Esophagus muscularis mucosa (tissue), 4 donors: Measurements from ENCODE around the gene CTSF. TPM values are rescaled to one million over a fixed set of nuclear protein-coding genes. Genes with fewer than 3 reads are reported as not detected.

Experiments used
- DNase-seq: peaks from one replicate; pipeline ENCODE4 v3.0.0-alpha.2; 2017; ENCODE audit errors: extremely low spot score
- H3K27ac ChIP-seq, 4 donors: fragments of 200-600 bp; sonication (generic); replicated peaks in 1 of 4; 1 replicate in 3 of 4; 2 replicates in 1 of 4; pipeline ENCODE4 v1.5.1; 2016 to 2019; ENCODE audit warnings: mild to moderate bottlenecking in 1 of 4
- H3K27me3 ChIP-seq, 4 donors: fragments of 200-600 bp; sonication (generic); one replicate each; pipeline versions ENCODE4 v1.5.1 to v1.6.0; 2016 to 2019
- H3K36me3 ChIP-seq, 4 donors: fragments of 200-600 bp; sonication (generic); one replicate each; pipeline ENCODE4 v1.5.1; 2016 to 2019
- H3K4me1 ChIP-seq, 4 donors: fragments of 200-600 bp; sonication (generic); one replicate each; pipeline ENCODE4 v1.5.1; 2016 to 2019
- H3K4me3 ChIP-seq, 4 donors: fragments of 200-600 bp; sonication (generic); 1 replicate in 2 of 4; 2 replicates in 2 of 4; pipeline ENCODE4 v1.5.1; 2016 to 2019; ENCODE audit warnings: mild to moderate bottlenecking in 4 of 4, moderate library complexity in 1 of 4
- H3K9me3 ChIP-seq, 4 donors: fragments of 200-600 bp; sonication (generic); 1 replicate in 3 of 4; 2 replicates in 1 of 4; pipeline ENCODE4 v1.5.1; 2016 to 2019
- CTCF ChIP-seq, 3 experiments: fragments of 200-600 bp in 2 of 3; fragments of 450-650 bp in 1 of 3; sonication (generic) in 2 of 3; IDR thresholded peaks; one replicate each; pipeline ENCODE4 v1.5.1; 2017 to 2019; ENCODE audit warnings: antibody characterized with exemption in 3 of 3, mild to moderate bottlenecking in 2 of 3, moderate library complexity in 1 of 3
- EP300 ChIP-seq: sonication (generic); formaldehyde crosslinking; IDR thresholded peaks from one replicate; pipeline ENCODE4 v1.6.1; 2017; ENCODE audit warnings: antibody characterized with exemption
- POLR2A ChIP-seq: fragments of 450-650 bp; IDR thresholded peaks from one replicate; pipeline ENCODE4 v1.6.1; 2017; ENCODE audit warnings: antibody characterized with exemption, moderate library complexity, mild to moderate bottlenecking, low read depth
- POLR2AphosphoS5 ChIP-seq, 2 donors: sonication (generic); formaldehyde crosslinking; IDR thresholded peaks; one replicate each; pipeline ENCODE4 v1.6.1; 2017; ENCODE audit warnings: antibody characterized with exemption in 2 of 2
- WGBS: methylation state at CpG from one replicate; pipeline ENCODE4 v1.1.5; 2018; 5-methylcytosine and 5-hydroxymethylcytosine counted together
- intact Hi-C: fragments of 100-400 bp; cut with DNase I; formaldehyde crosslinking; loops from one replicate; pipeline ENCODE4 v1.15.1; 2023
- total RNA-seq, 4 donors: library from RNA; depleted of rRNA; stranded (reverse); fragments of >200 nt; gene quantifications; one replicate each; pipeline versions ENCODE4 v1.1.0 to v1.2.1, GENCODE V29; 2016

Gene CTSF
- total RNA-seq, 4 donors from 2014 or later = 73.1 to 112 (median 96.6) TPM

DNA sequence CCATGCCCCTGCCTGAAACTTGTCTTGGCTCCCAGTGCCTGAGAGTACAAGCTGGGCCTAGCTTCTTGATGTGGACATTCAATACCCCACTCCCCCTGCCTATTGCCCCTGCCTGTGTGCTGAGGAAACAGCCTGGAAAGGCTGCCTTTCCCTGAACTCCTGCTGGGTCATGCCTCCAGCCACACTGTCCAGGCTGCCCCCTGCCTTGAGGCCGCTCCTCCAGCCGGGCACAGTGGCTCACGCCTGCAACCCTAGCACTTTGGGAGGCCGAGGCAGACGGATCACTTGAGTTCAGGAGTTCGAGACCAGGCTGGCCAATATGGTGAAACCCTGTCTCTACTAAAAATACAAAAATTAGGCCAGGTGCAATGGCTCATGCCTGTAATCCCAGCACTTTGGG, 34.7 kb upstream of the CTSF start:
- no peaks in the 10 kb centered on the region for H3K9me3 ChIP-seq
- H3K4me1 ChIP-seq = peaks cover 24 to 35% (median 30%) of the 10 kb centered on the region in 4 donors
- H3K4me3 ChIP-seq = no peak overlapping the region
- no peaks in the 10 kb centered on the region for H3K27me3 ChIP-seq
- intact Hi-C loops = no loop called here
- WGBS = 82% methylated on average over 5 of the region's 6 CpGs
- peak overlapping the region in 1 of 4 donors; percentile 54 for H3K27ac ChIP-seq
- no peak for DNase-seq
- no peak for TF ChIP-seq POLR2AphosphoS5 (IDR thresholded peaks at IDR 0.05)
- TF ChIP-seq EP300 = no peak
- TF ChIP-seq CTCF (IDR thresholded peaks at IDR 0.05) = no peak
- no peak for TF ChIP-seq POLR2A
- peaks cover 16 to 57% (median 47%) of the 10 kb centered on the region in 4 donors for H3K36me3 ChIP-seq

DNA sequence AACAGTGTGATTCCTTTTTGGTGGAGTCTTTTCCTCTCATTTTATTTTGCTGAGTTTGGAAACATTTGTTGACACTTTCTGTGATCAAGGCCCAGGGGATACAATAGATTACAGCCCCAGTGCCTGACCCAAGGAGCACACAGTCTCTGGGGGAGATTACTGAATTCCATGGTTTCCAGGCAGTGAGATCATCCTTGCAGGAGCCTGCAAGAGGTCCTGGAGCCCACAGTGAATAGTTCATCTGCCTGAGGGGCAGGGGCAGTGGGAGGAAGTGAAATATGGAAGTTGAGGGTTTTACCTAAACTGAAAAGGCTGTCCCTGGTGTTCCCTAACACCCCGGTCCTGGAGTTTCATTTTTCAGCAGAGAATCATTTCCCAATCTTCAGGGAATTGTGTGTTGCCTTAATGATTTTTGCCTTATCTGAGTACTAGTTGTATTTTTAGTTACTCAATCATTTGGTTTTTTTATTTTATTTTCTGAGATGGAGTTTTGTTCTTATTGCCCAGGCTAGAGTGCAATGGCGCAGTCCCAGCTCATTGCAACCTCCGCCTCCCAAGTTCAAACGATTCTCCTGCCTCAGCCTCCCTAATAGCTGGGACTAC, 32.3 kb upstream of the CTSF start:
- no peak for DNase-seq
- 92% methylated on average over 4 of the region's 4 CpGs for WGBS
- Histone ChIP-seq H3K4me1 (peaks cover 14 to 36% (median 20%) of the 10 kb centered on the region in 4 donors), H3K9me3 (no peaks in the 10 kb centered on the region), H3K36me3 (peaks cover 16 to 49% (median 40%) of the 10 kb centered on the region in 4 donors), H3K27ac (no peak overlapping the region), H3K4me3 (no peak overlapping the region), H3K27me3 (no peaks in the 10 kb centered on the region)
- intact Hi-C loops = no loop called here
- no peak for TF ChIP-seq POLR2A
- TF ChIP-seq CTCF (IDR thresholded peaks at IDR 0.05) = no peak
- TF ChIP-seq POLR2AphosphoS5 (IDR thresholded peaks at IDR 0.05) = no peak
- no peak for TF ChIP-seq EP300

GRCh38 chr11:66600219-66600618, 31.8 kb upstream of the CTSF start:
- 92% methylated on average over 2 of the region's 2 CpGs for WGBS
- peaks cover 17 to 41% (median 25%) of the 10 kb centered on the region in 4 donors for H3K4me1 ChIP-seq
- intact Hi-C loops = no loop called here

DNA sequence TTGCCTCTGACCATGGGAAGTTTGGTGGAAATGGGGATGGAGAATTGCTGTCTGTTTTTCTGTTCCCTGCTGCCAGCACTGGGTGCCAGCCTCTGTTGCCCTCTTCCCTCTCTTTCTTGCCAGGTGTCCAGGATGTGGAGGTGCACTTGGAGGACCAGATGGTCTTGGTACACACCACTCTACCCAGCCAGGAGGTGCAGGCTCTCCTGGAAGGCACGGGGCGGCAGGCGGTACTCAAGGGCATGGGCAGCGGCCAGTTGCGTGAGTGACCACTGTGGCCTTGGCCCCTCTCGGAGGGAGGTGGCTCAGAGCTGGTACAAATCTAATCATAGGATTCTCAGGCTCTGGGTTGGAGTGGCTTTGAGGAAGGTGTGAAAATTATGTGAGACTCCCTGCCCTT, 30.6 kb upstream of the CTSF start:
- peaks cover 26 to 53% (median 37%) of the 10 kb centered on the region in 4 donors for H3K4me1 ChIP-seq
- no peak overlapping the region for H3K4me3 ChIP-seq
- H3K36me3 ChIP-seq = peaks cover 7 to 32% (median 24%) of the 10 kb centered on the region in 4 donors
- H3K9me3 ChIP-seq = no peaks in the 10 kb centered on the region
- 100% methylated on average over 6 of the region's 6 CpGs for WGBS
- intact Hi-C loops = no loop called here
- TF ChIP-seq POLR2AphosphoS5 (IDR thresholded peaks at IDR 0.05) (no peak), EP300 (no peak), POLR2A (no peak), CTCF (IDR thresholded peaks at IDR 0.05) (no peak)
- no peak for DNase-seq
- H3K27me3 ChIP-seq = no peaks in the 10 kb centered on the region
- no peak overlapping the region for H3K27ac ChIP-seq

More at GRCh38 chr11:66600219-66600618, 31.8 kb upstream of the CTSF start:
- Histone ChIP-seq H3K27me3 (no peaks in the 10 kb centered on the region), H3K27ac (no peak overlapping the region), H3K9me3 (no peaks in the 10 kb centered on the region), H3K4me3 (no peak overlapping the region), H3K36me3 (peaks cover 10 to 44% (median 35%) of the 10 kb centered on the region in 4 donors)
- DNase-seq = no peak
- no peak for TF ChIP-seq POLR2AphosphoS5 (IDR thresholded peaks at IDR 0.05)
- no peak for TF ChIP-seq CTCF (IDR thresholded peaks at IDR 0.05)
- TF ChIP-seq POLR2A = no peak
